ENCODE results near the gene RING1.

DNA sequence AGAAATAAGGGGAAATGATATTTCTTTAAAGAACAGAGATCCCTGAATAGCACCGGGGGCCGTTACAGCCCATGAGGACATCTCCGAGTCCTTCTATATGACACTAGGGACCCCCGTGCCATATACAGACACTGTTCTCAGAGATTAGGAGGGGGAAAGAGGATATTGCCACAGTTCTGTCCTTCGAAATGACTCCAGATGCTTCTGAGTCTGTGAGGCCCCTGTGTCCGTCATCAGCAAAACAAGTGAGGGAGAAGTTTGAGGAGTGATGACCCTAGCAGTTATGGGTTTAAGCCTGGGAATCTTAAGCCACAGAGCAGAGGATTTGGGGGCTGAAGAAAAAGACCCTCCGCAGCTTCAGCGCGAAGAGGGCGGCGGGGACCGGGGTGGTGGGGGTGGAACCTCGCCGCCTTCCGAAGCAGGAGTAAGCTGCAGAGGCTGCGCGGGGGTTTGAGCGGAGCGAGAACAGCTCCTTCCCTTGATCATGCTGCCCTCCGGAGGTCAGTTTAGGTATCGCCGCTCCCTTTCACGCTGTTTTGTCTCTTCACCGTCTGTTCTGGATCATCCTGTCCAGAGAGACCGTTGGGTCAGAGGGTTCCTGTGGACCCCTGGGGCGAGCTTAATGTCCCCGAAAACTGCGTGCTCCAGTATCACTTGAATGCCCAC is 39.8 kb downstream of the RING1 start:
- TF ChIP-seq GATA2 (IDR thresholded peaks at IDR 0.05; ENCODE audit: low read depth, low read length) (no peak), GATA3 (IDR thresholded peaks at IDR 0.05; ENCODE audit: low read depth, low read length) (no peak)

Data from SH-SY5Y (cell line).